Psoas muscle (tissue), 8 donors: ENCODE data around the gene HEYL. TPM values are rescaled to one million over a fixed set of nuclear protein-coding genes. Genes with fewer than 3 reads are reported as not detected.
A peak's percentile ranks its signal among the peaks of the same experiment; 100 is the strongest.
"Not testable (repeated sequence)": the region's sequence is repeated elsewhere in the genome, so short reads cannot be mapped to it uniquely, and the experiment has no call there.

Experiments used
- ATAC-seq, 4 donors: fragments of 200-7000 bp; cut with Tn5 transposase; one replicate each; pipeline ENCODE4 v1.9.1; 2020; ENCODE audit warnings: moderate library complexity in 3 of 4, mild to moderate bottlenecking in 2 of 4
- DNase-seq, 2 donors: peaks; one replicate each; pipeline ENCODE4 v3.0.0-alpha.2; 2020
- H3K27ac ChIP-seq: fragments of 200-600 bp; one replicate; pipeline ENCODE4 v1.8.0; 2022
- H3K27me3 ChIP-seq, 3 donors: fragments of 200-600 bp in 1 of 3; one replicate each; pipeline versions ENCODE4 v1.6.1 to v1.8.0; 2013 to 2022; ENCODE audit warnings: low read length in 2 of 3, mild to moderate bottlenecking in 2 of 3, moderate library complexity in 1 of 3; ENCODE audit not compliant: insufficient read depth in 3 of 3
- H3K36me3 ChIP-seq, 2 donors: fragments of 200-600 bp in 1 of 2; one replicate each; pipeline versions ENCODE4 v1.6.1 to v1.8.0; 2013 to 2022; ENCODE audit warnings: low read depth in 1 of 2, mild to moderate bottlenecking in 1 of 2, moderate library complexity in 1 of 2; ENCODE audit not compliant: insufficient read depth in 1 of 2
- H3K4me1 ChIP-seq: fragments of 200-600 bp; one replicate; pipeline ENCODE4 v1.8.0; 2022
- H3K4me3 ChIP-seq: fragments of 200-600 bp; one replicate; pipeline ENCODE4 v1.8.0; 2022; ENCODE audit warnings: mild to moderate bottlenecking
- H3K9me3 ChIP-seq: fragments of 200-600 bp; one replicate; pipeline ENCODE4 v1.8.0; 2022
- WGBS, 3 donors: extraction: QIAGEN DNeasy Blood & Tissue Kit; methylation state at CpG; one replicate each; pipeline versions ENCODE4 v1.1.6 to v1.1.7; 2013; 5-methylcytosine and 5-hydroxymethylcytosine counted together
- intact Hi-C, 2 donors: fragments of 100-400 bp; cut with DNase I; formaldehyde crosslinking; loops; one replicate each; pipeline versions ENCODE4 v1.11.0 to v1.14.2; 2022
- polyA plus RNA-seq, 3 donors: library from polyadenylated mRNA; stranded (reverse); fragments of 200-250 nt; gene quantifications; one replicate each; pipeline ENCODE4 v1.2.3, GENCODE V29; 2013
- total RNA-seq, 4 donors: library from RNA; stranded (reverse); fragmentation: NEBNext Ultra II Directional in 2 of 4; extraction: Animal tissue kit (Norgen Biotek cat#: 25700) in 2 of 4; gene quantifications; one replicate each; pipeline versions ENCODE4 v1.2.1 to v1.2.4, GENCODE V29; 2021 to 2023
- TF ChIP-seq, protein P1 (sequence below): fragments of 200-600 bp; IDR thresholded peaks from one replicate; pipeline ENCODE4 v1.8.0; 2022; ENCODE audit warnings: antibody characterized with exemption
- donor health status: healthy with polysubstance abuse.
- donor health status: DM: no; HTN: no; CAD: no; lungs with moderate emphysema.
- donor health status: Bipolar disorder and iron deficiency.
- donor health status: healthy.
- donor health status: DM: yes; HTN: yes; CAD: no.
- donor health status: DM: no; HTN: no; CAD: no.
- donor health status: DM: no; HTN: no; CAD: no.
- donor health status: DM: yes; HTN: yes; CAD: no.

HEYL gene
- total and polyA plus RNA-seq, 7 donors: 2.1 to 10.0 (median 5.8) TPM

DNA sequence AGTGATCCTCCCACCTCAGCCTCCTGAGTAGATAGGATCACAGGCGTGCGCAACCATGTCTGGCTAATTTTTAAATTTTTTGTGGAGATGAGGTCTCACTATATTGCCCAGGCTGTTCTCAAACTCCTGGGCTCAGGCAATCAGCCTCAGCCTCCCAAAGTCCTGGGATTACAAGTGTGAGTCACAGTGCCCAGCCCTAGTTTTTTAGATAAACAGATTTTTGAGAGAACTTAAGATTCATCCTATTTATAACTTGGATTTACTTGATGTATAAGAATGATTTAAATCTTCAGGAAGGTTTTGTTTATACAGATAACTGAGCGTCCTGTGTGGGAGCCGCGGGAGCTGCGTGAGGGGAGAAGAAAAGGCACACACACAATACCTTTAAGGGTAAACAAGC lies 26.2 kb downstream of the HEYL start:
- H3K4me3 ChIP-seq: no peak overlapping the region
- no peaks in the 10 kb centered on the region for H3K27me3 ChIP-seq
- H3K36me3 ChIP-seq: no peaks in the 10 kb centered on the region
- intact Hi-C loops: no loop called here
- TF ChIP-seq, protein P1, sequence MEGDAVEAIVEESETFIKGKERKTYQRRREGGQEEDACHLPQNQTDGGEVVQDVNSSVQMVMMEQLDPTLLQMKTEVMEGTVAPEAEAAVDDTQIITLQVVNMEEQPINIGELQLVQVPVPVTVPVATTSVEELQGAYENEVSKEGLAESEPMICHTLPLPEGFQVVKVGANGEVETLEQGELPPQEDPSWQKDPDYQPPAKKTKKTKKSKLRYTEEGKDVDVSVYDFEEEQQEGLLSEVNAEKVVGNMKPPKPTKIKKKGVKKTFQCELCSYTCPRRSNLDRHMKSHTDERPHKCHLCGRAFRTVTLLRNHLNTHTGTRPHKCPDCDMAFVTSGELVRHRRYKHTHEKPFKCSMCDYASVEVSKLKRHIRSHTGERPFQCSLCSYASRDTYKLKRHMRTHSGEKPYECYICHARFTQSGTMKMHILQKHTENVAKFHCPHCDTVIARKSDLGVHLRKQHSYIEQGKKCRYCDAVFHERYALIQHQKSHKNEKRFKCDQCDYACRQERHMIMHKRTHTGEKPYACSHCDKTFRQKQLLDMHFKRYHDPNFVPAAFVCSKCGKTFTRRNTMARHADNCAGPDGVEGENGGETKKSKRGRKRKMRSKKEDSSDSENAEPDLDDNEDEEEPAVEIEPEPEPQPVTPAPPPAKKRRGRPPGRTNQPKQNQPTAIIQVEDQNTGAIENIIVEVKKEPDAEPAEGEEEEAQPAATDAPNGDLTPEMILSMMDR: no peak
- no peaks in the 10 kb centered on the region for H3K9me3 ChIP-seq
- H3K27ac ChIP-seq: no peak overlapping the region
- ATAC-seq: no peak
- H3K4me1 ChIP-seq: no peaks in the 10 kb centered on the region
- no peak for DNase-seq
- WGBS, 3 donors: 87 to 93% (median 87%) methylated on average over 6 of the region's 6 CpGs

DNA sequence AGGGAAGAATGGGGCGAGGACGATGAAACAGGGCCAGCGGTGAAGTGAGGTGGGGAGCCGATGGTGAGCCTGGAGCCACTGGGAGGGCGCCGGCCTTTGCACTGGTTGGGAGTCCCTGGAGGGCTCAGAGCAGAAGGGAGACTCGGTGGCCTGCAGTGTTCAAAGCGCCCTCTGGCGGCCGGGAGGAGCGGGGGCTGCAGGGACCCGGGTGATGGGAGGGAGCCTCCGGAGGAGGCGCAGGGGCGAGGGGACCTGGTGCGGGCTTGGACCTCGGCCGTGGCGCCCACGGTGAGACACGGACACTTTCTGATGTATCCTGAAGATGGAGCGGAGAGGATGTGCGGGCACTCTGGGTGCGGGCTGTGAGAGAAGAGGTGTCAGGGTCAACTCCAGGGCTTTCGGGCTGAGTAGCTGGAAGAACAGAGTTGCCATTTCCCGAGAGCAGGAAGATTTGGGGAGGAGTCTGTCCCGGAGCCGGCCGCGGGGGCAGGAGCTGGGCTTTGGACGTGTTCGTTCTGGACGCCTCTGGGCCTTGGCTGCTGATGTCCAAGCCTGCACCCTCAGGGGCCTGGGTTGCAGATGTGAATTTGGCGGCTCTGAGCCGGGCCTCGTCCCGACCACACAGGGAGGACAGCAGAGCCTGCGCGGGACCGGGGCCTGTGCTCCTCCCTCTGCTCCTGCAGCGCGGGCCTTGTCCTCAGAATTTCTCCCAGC lies 29.7 kb downstream of the HEYL start:
- no peak overlapping the region for H3K27ac ChIP-seq

DNA sequence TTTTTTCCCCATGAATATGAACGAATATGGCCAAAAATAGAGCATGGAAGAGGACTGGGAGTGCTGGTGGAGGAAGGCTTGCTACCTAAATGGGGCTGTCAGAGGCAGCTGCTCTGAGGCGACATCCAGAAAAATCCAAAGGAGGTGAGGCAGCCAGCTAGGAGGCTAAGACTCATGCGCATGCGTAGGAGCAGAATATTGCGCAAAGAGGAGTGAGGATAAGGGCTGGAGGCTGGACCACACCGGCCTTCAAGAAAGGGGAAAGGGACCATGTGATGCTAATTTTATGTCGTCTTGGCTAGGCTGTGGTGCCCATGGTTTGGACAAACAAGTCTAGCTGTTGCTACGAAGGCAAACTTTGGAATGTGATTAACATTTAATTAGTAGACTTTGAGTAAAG lies 30.5 kb downstream of the HEYL start:
- H3K9me3 ChIP-seq: no peaks in the 10 kb centered on the region
- WGBS, 3 donors: 65 to 79% (median 69%) methylated on average over 8 of the region's 8 CpGs
- intact Hi-C loops: loop anchor here in 1 of 2 donors (2.0 kb wide), 1 partner anchor 112 kb away; no protein-coding TSS in a partner anchor
- peaks cover 0 to 1% (median 0%) of the 10 kb centered on the region in 3 donors for H3K27me3 ChIP-seq
- TF ChIP-seq, protein P1: no peak
- no peak for ATAC-seq
- DNase-seq: no peak
- no peaks in the 10 kb centered on the region for H3K4me1 ChIP-seq
- no peak overlapping the region for H3K27ac ChIP-seq
- H3K36me3 ChIP-seq: no peaks in the 10 kb centered on the region
- no peak overlapping the region for H3K4me3 ChIP-seq

More for the DNA sequence above, 29.7 kb downstream of the HEYL start:
- Histone ChIP-seq H3K4me3 (no peak overlapping the region), H3K36me3 (no peaks in the 10 kb centered on the region), H3K9me3 (no peaks in the 10 kb centered on the region), H3K4me1 (no peaks in the 10 kb centered on the region), H3K27me3 (peaks cover 0 to 1% (median 0%) of the 10 kb centered on the region in 3 donors)
- TF ChIP-seq, protein P1: peak; percentile 32
- DNase-seq (peak; percentile 77 to 85), ATAC-seq (peak; percentile 28 to 75 (median 71))
- WGBS, 3 donors: 33 to 42% (median 42%) methylated on average over 38 to 42 of the region's 42 CpGs
- intact Hi-C loops: loop anchor here in 1 of 2 donors (2.0 kb wide), 1 partner anchor 111 kb away; no protein-coding TSS in a partner anchor

DNA sequence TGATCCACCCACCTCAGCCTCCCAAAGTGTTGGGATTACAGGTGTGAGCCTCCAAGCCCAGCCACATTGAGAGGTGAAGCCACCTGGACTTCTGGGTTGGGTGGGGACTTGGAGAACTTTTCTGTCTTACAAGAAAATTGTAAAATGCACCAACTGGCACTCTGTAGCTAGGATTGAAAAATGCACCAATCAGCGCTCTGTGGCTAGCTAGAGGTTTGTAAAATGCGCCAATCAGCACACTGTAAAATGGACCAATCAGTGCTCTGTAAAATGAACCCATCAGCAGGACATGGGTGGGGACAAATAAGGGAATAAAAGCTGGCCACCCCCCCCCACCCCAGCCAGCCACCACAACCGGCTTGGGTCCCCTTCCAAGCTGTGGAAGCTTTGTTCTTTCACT lies 35.8 kb downstream of the HEYL start:
- not testable (repeated sequence) for H3K4me1 ChIP-seq, H3K27ac ChIP-seq, H3K9me3 ChIP-seq, H3K4me3 ChIP-seq, H3K36me3 ChIP-seq, DNase-seq, H3K27me3 ChIP-seq, ATAC-seq
- intact Hi-C loops: loop anchor here in 1 of 2 donors (2.0 kb wide), 1 partner anchor 21 kb away; no protein-coding TSS in a partner anchor
- WGBS, 3 donors: 83 to 88% (median 87%) methylated on average over 3 of the region's 3 CpGs

DNA sequence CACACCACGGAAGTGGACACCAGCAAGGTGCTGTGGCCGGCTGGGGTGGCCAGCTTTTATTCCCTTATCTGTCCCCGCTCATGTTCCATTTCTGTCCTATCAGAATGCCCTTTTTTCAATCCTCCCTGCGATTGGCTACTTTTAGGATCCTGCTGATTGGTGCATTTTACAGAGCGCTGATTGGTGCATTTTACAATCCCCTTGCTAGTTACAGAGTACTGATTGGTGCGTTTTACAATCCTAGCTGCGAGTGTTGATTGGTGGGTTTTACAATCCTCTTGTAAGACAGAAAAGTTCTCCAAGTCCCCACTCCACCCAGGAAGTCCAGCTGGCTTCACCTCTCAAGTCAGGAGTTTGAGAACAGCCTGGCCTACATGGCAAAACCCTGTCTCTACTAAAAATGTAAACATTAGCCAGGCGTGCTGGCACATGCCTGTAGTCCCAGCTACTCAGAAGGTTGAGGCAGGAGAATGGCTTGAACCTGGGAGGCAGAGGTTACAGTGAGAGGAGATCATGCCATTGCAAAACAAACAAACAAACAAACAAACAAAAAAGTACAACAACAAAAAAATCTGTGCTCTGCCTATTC lies 37.7 kb downstream of the HEYL start:
- H3K27ac ChIP-seq, H3K4me3 ChIP-seq, H3K9me3 ChIP-seq, H3K27me3 ChIP-seq, ATAC-seq, H3K4me1 ChIP-seq, intact Hi-C loops, H3K36me3 ChIP-seq, DNase-seq: not testable (repeated sequence)
- WGBS, 3 donors: 92 to 94% (median 92%) methylated on average over 8 of the region's 8 CpGs
